HepG2 (cell line): ENCODE results near the gene DNAJC4. TPM values are rescaled to one million over a fixed set of nuclear protein-coding genes. Genes with fewer than 3 reads are reported as not detected.

Source experiments
- ARHGAP35 ChIP-seq: sonication (generic); formaldehyde crosslinking; IDR thresholded peaks from 2 replicates; pipeline ENCODE4 v1.9.0; 2022; ENCODE audit warnings: mild to moderate bottlenecking, inconsistent platforms, moderate library complexity, missing genetic modification reagents, borderline replicate concordance
- BCL3 ChIP-seq: sonication (generic); formaldehyde crosslinking; IDR thresholded peaks from 2 replicates; pipeline ENCODE4 v1.5.1; 2020; ENCODE audit warnings: mild to moderate bottlenecking, missing genetic modification reagents, moderate library complexity
- CBFB ChIP-seq: sonication (generic); formaldehyde crosslinking; IDR thresholded peaks from 2 replicates; pipeline ENCODE4 v1.4.0; 2020; ENCODE audit warnings: missing genetic modification reagents
- CEBPB ChIP-seq: IDR thresholded peaks from 2 replicates; pipeline ENCODE4 v1.6.1; 2011; ENCODE audit warnings: low read depth, low read length, improper control_type of control experiment, borderline replicate concordance
- FOXK1 ChIP-seq: sonication (generic); formaldehyde crosslinking; IDR thresholded peaks from 2 replicates; pipeline ENCODE4 v1.4.0; 2020; ENCODE audit warnings: low read depth, missing genetic modification reagents, borderline replicate concordance
- GPBP1L1 ChIP-seq: sonication (generic); formaldehyde crosslinking; IDR thresholded peaks from 2 replicates; pipeline ENCODE4 v1.5.0; 2020; ENCODE audit warnings: mild to moderate bottlenecking, missing genetic modification reagents
- HIVEP1 ChIP-seq: sonication (generic); formaldehyde crosslinking; IDR thresholded peaks from 2 replicates; pipeline ENCODE4 v1.4.0; 2020; ENCODE audit warnings: mild to moderate bottlenecking, missing genetic modification reagents
- HOXA3 ChIP-seq: sonication (generic); formaldehyde crosslinking; IDR thresholded peaks from 2 replicates; pipeline ENCODE4 v1.5.0; 2020; ENCODE audit warnings: missing genetic modification reagents
- HOXA9 ChIP-seq: sonication (generic); formaldehyde crosslinking; IDR thresholded peaks from 2 replicates; pipeline ENCODE4 v1.8.1; 2022; ENCODE audit warnings: missing genetic modification reagents, mild to moderate bottlenecking, moderate library complexity, borderline replicate concordance
- IRF2 ChIP-seq: IDR thresholded peaks from 2 replicates; pipeline ENCODE4 v1.6.1; 2018; ENCODE audit warnings: missing genetic modification reagents, missing compliant biosample characterization
- KDM1A ChIP-seq: IDR thresholded peaks from 2 replicates; pipeline ENCODE4 v1.6.1; 2016; ENCODE audit warnings: missing compliant biosample characterization
- KLF11 ChIP-seq: IDR thresholded peaks from 2 replicates; pipeline ENCODE4 v1.6.1; 2016; ENCODE audit warnings: missing compliant biosample characterization
- MAF1 ChIP-seq: sonication (generic); formaldehyde crosslinking; IDR thresholded peaks from 2 replicates; pipeline ENCODE4 v1.5.0; 2020; ENCODE audit warnings: missing genetic modification reagents, borderline replicate concordance
- RARA ChIP-seq: IDR thresholded peaks from 2 replicates; pipeline ENCODE4 v1.6.1; 2016; ENCODE audit warnings: missing genetic modification reagents, missing compliant biosample characterization
- SKI ChIP-seq: fragments of 450-650 bp; IDR thresholded peaks from one replicate; pipeline ENCODE4 v1.6.1; 2018; ENCODE audit warnings: mild to moderate bottlenecking; ENCODE audit not compliant: partially characterized antibody
- ZFP1 ChIP-seq: IDR thresholded peaks from 2 replicates; pipeline ENCODE4 v1.6.1; 2016
- ZFP82 ChIP-seq: sonication (generic); formaldehyde crosslinking; IDR thresholded peaks from 2 replicates; pipeline ENCODE4 v1.5.1; 2020; ENCODE audit warnings: mild to moderate bottlenecking, missing genetic modification reagents, borderline replicate concordance
- ZNF136 ChIP-seq: sonication (generic); formaldehyde crosslinking; IDR thresholded peaks from 2 replicates; pipeline ENCODE4 v1.8.1; 2022; ENCODE audit warnings: low read depth, mild to moderate bottlenecking, moderate library complexity, missing genetic modification reagents
- ZNF263 ChIP-seq: sonication (generic); formaldehyde crosslinking; IDR thresholded peaks from 2 replicates; pipeline ENCODE4 v1.4.0; 2020; ENCODE audit warnings: missing genetic modification reagents
- ZNF274 ChIP-seq: sonication (generic); formaldehyde crosslinking; IDR thresholded peaks from 2 replicates; pipeline ENCODE4 v1.5.1; 2020; ENCODE audit warnings: mild to moderate bottlenecking, missing genetic modification reagents
- ZNF546 ChIP-seq: sonication (generic); formaldehyde crosslinking; conservative IDR thresholded peaks from 2 replicates; pipeline ENCODE4 v1.8.1; 2023; ENCODE audit warnings: mild to moderate bottlenecking, missing genetic modification reagents
- polyA plus RNA-seq, 8 experiments: library from polyadenylated mRNA; depleted of rRNA in 3 of 8; stranded (reverse) in 7 of 8; unstranded in 1 of 8; fragments of >200 nt; fragmentation: Illumina TruSeq in 4 of 8; extraction: Trizol in 4 of 8; gene quantifications; 2 replicates each; pipeline versions ENCODE4 v1.2.1 to v1.2.3, GENCODE V29; 2011 to 2016; ENCODE audit warnings: low read depth in 4 of 8, missing spikeins in 1 of 8, mixed read lengths in 1 of 8; ENCODE audit not compliant: insufficient read depth in 1 of 8
- total RNA-seq, 5 experiments: library from RNA; depleted of rRNA; stranded (reverse); fragments of >200 nt; fragmentation: Illumina TruSeq; extraction: Trizol; gene quantifications; 2 replicates each; pipeline ENCODE4 v1.2.3, GENCODE V29; 2016; ENCODE audit warnings: low read depth in 1 of 5

Gene DNAJC4
- total and polyA plus RNA-seq, 2 of the 13 experiments (the other 11 are each of a cell fraction or from before 2014, with no cell fraction given) = 10.3 to 60.8 TPM

GRCh38 chr11:64268893-64269539 lies 38.7 kb downstream of the DNAJC4 start (continued):
- no peak for TF ChIP-seq ZNF136 (CRISPR knock-in tag)
- TF ChIP-seq RARA (CRISPR knock-in tag) = 0 out of 2 replicates have a peak, but pooled peaks have one; percentile 53
- TF ChIP-seq ZNF546 (CRISPR knock-in tag) = peak; percentile 75; the same call in 1 of the 2 replicates
- 0 out of 2 replicates have a peak, but pooled peaks have one; percentile 27 for TF ChIP-seq IRF2 (CRISPR knock-in tag)
- no peak for TF ChIP-seq SKI
- TF ChIP-seq KDM1A = peak; percentile 50; the same call in 1 of the 2 replicates
- TF ChIP-seq ZNF263 (CRISPR knock-in tag) = peak; percentile 36; the same call in 1 of the 2 replicates
- peak; percentile 14 for TF ChIP-seq MAF1 (CRISPR knock-in tag)
- TF ChIP-seq FOXK1 (CRISPR knock-in tag) = no peak
- 0 out of 2 replicates have a peak, but pooled peaks have one; percentile 21 for TF ChIP-seq HOXA3 (CRISPR knock-in tag)
- TF ChIP-seq HOXA9 = peak; percentile 68; the same call in 1 of the 2 replicates
- no peak for TF ChIP-seq ARHGAP35
- TF ChIP-seq GPBP1L1 = no peak
- no peak for TF ChIP-seq ZFP1 (CRISPR knock-in tag)
- TF ChIP-seq HIVEP1 (CRISPR knock-in tag) = no peak
- TF ChIP-seq CEBPB = 0 out of 2 replicates have a peak, but pooled peaks have one; percentile 23
- TF ChIP-seq CBFB (CRISPR knock-in tag) = peak; percentile 10; the same call in 1 of the 2 replicates
- no peak for TF ChIP-seq ZNF274 (CRISPR knock-in tag)
- peak; percentile 74; the same call in 1 of the 2 replicates for TF ChIP-seq ZFP82 (CRISPR knock-in tag)
- no peak for TF ChIP-seq KLF11 (CRISPR knock-in tag)
- TF ChIP-seq BCL3 (CRISPR knock-in tag) = 0 out of 2 replicates have a peak, but pooled peaks have one; percentile 6
